HEK293 (cell line): ENCODE results near the gene MRPL17.

Experiments
- CTCF ChIA-PET: fragments of 350-600 bp; formaldehyde crosslinking; extraction: SDS; loops from one replicate; lab custom pipeline; 2021; ENCODE audit warnings: antibody characterized with exemption; lab: Yijun Ruan, JAX
- POLR2A ChIA-PET: fragments of 300-600 bp; formaldehyde crosslinking; extraction: SDS; loops from one replicate; lab custom pipeline; 2020; ENCODE audit warnings: antibody characterized with exemption, inconsistent platforms; lab: Yijun Ruan, JAX
- H3K27ac ChIP-seq: fragments of 200-500 bp; sonication (Bioruptor generic); 2 replicates; pipeline ENCODE4 v1.5.1; 2014; ENCODE audit warnings: low read depth, low read length, control low read depth, inconsistent platforms; ENCODE audit errors: extremely low read depth
- H3K36me3 ChIP-seq, 2 experiments: fragments of 200-500 bp in 1 of 2; sonication (Bioruptor generic) in 1 of 2; 1 replicate in 1 of 2; 2 replicates in 1 of 2; pipeline ENCODE4 v1.5.1; 2014 to 2017; ENCODE audit warnings: inconsistent platforms in 2 of 2, low read length in 2 of 2; ENCODE audit not compliant: control insufficient read depth in 2 of 2, insufficient read depth in 1 of 2
- H3K4me1 ChIP-seq: fragments of 200-500 bp; sonication (Bioruptor generic); 2 replicates; pipeline ENCODE4 v1.5.1; 2014; ENCODE audit warnings: mild to moderate bottlenecking, low read length, inconsistent platforms; ENCODE audit not compliant: control insufficient read depth, insufficient read depth
- H3K4me3 ChIP-seq: 2 replicates; pipeline ENCODE4 v1.5.1; 2011; ENCODE audit warnings: low read depth, mild to moderate bottlenecking, control low read depth, low read length, moderate library complexity
- H3K9me3 ChIP-seq: fragments of 200-500 bp; sonication (Bioruptor generic); 2 replicates; pipeline ENCODE4 v1.5.1; 2014; ENCODE audit warnings: low read depth, low read length, inconsistent platforms; ENCODE audit not compliant: control insufficient read depth, insufficient read depth
- CTCF ChIP-seq: fragments of 450-650 bp; formaldehyde crosslinking; IDR thresholded peaks from 2 replicates; pipeline ENCODE4 v1.5.1; 2016; ENCODE audit warnings: missing biosample characterization, missing genetic modification characterization
- EGR2 ChIP-seq: fragments of 450-650 bp; formaldehyde crosslinking; IDR thresholded peaks from 2 replicates; pipeline ENCODE4 v1.5.1; 2016; ENCODE audit warnings: low read depth, missing biosample characterization, missing genetic modification characterization
- KLF8 ChIP-seq: fragments of 450-650 bp; formaldehyde crosslinking; IDR thresholded peaks from 2 replicates; pipeline ENCODE4 v1.5.1; 2016; ENCODE audit warnings: missing biosample characterization, missing genetic modification characterization
- PATZ1 ChIP-seq: fragments of 450-650 bp; formaldehyde crosslinking; IDR thresholded peaks from 2 replicates; pipeline ENCODE4 v1.5.1; 2016; ENCODE audit warnings: missing biosample characterization, missing genetic modification characterization
- PRDM4 ChIP-seq: fragments of 450-650 bp; formaldehyde crosslinking; IDR thresholded peaks from 2 replicates; pipeline ENCODE4 v1.5.1; 2017; ENCODE audit warnings: missing biosample characterization, missing genetic modification characterization
- REST ChIP-seq: fragments of 450-650 bp; formaldehyde crosslinking; IDR thresholded peaks from 2 replicates; pipeline ENCODE4 v1.5.1; 2016; ENCODE audit warnings: missing biosample characterization, missing genetic modification characterization
- YY1 ChIP-seq: fragments of 450-650 bp; formaldehyde crosslinking; IDR thresholded peaks from 2 replicates; pipeline ENCODE4 v1.5.1; 2018; ENCODE audit warnings: missing biosample characterization, missing genetic modification characterization
- ZBTB10 ChIP-seq: fragments of 450-650 bp; formaldehyde crosslinking; IDR thresholded peaks from 2 replicates; pipeline ENCODE4 v1.5.1; 2016; ENCODE audit warnings: missing biosample characterization, missing genetic modification characterization
- ZBTB26 ChIP-seq: fragments of 450-650 bp; formaldehyde crosslinking; optimal IDR thresholded peaks from 2 replicates; pipeline ENCODE3; 2016; ENCODE audit warnings: missing biosample characterization, mild to moderate bottlenecking, missing genetic modification characterization
- ZEB2 ChIP-seq: fragments of 450-650 bp; formaldehyde crosslinking; IDR thresholded peaks from 2 replicates; pipeline ENCODE4 v1.5.1; 2016; ENCODE audit warnings: missing biosample characterization, missing genetic modification characterization
- ZFHX2 ChIP-seq: fragments of 450-650 bp; formaldehyde crosslinking; conservative IDR thresholded peaks from 2 replicates; pipeline ENCODE4 v1.5.1; 2016; ENCODE audit warnings: missing biosample characterization, missing genetic modification characterization
- ZNF121 ChIP-seq: fragments of 450-650 bp; formaldehyde crosslinking; IDR thresholded peaks from 2 replicates; pipeline ENCODE4 v1.5.1; 2016; ENCODE audit warnings: missing biosample characterization, missing genetic modification characterization
- ZNF132 ChIP-seq: fragments of 450-650 bp; formaldehyde crosslinking; IDR thresholded peaks from 2 replicates; pipeline ENCODE4 v1.5.1; 2017; ENCODE audit warnings: missing biosample characterization, missing genetic modification characterization, borderline replicate concordance
- ZNF426 ChIP-seq: fragments of 450-650 bp; formaldehyde crosslinking; IDR thresholded peaks from 2 replicates; pipeline ENCODE4 v1.5.1; 2017; ENCODE audit warnings: missing biosample characterization, missing genetic modification characterization, mild to moderate bottlenecking, inconsistent platforms, moderate library complexity
- ZNF529 ChIP-seq: fragments of 450-650 bp; formaldehyde crosslinking; IDR thresholded peaks from 2 replicates; pipeline ENCODE4 v1.5.1; 2017; ENCODE audit warnings: missing genetic modification characterization, missing biosample characterization; ENCODE audit not compliant: insufficient replicate concordance
- ZNF530 ChIP-seq: fragments of 450-650 bp; formaldehyde crosslinking; IDR thresholded peaks from 2 replicates; pipeline ENCODE4 v1.5.1; 2016; ENCODE audit warnings: low read depth, missing biosample characterization, missing genetic modification characterization
- ZNF544 ChIP-seq: fragments of 450-650 bp; formaldehyde crosslinking; IDR thresholded peaks from 2 replicates; pipeline ENCODE4 v1.5.0; 2017; ENCODE audit warnings: missing biosample characterization, missing genetic modification characterization
- ZNF629 ChIP-seq: fragments of 450-650 bp; formaldehyde crosslinking; IDR thresholded peaks from 2 replicates; pipeline ENCODE4 v1.5.1; 2017; ENCODE audit warnings: missing biosample characterization, missing genetic modification characterization
- ZNF670 ChIP-seq: fragments of 450-650 bp; formaldehyde crosslinking; IDR thresholded peaks from 2 replicates; pipeline ENCODE4 v1.5.1; 2016; ENCODE audit warnings: missing biosample characterization, missing genetic modification characterization, low read depth
- ZNF768 ChIP-seq: fragments of 450-650 bp; formaldehyde crosslinking; IDR thresholded peaks from 2 replicates; pipeline ENCODE4 v1.5.1; 2018; ENCODE audit warnings: missing biosample characterization, mild to moderate bottlenecking, missing genetic modification characterization

Gene MRPL17

GRCh38 chr11:6648501-6648900 is 34.6 kb downstream of the MRPL17 start:
- H3K27ac ChIP-seq, result no peak overlapping the region
- TF ChIP-seq KLF8 (no peak), ZBTB26 (no peak), ZNF121 (tag by site-specific recombination) (no peak), ZNF768 (tag by site-specific recombination) (no peak), CTCF (tag by site-specific recombination) (no peak), ZNF426 (tag by site-specific recombination) (no peak), ZBTB10 (tag by site-specific recombination) (no peak), ZNF629 (tag by site-specific recombination) (no peak), YY1 (tag by site-specific recombination) (no peak), ZNF670 (tag by site-specific recombination) (no peak), ZFHX2 (no peak), REST (no peak), ZNF132 (tag by site-specific recombination) (no peak), ZEB2 (tag by site-specific recombination) (no peak), EGR2 (tag by site-specific recombination) (no peak), PRDM4 (tag by site-specific recombination) (no peak), PATZ1 (tag by site-specific recombination) (no peak), ZNF530 (tag by site-specific recombination) (no peak), ZNF544 (tag by site-specific recombination) (no peak), ZNF529 (tag by site-specific recombination) (no peak)
- TF ChIP-seq, all 188 proteins: peak for 0
- Histone ChIP-seq H3K36me3 (no peaks in the 10 kb centered on the region), H3K4me1 (no peaks in the 10 kb centered on the region), H3K9me3 (no peaks in the 10 kb centered on the region), H3K4me3 (no peak overlapping the region)
- ChIA-PET CTCF (interaction anchor here (0.5 to 0.9 kb wide), 2 partner anchors 9 to 73 kb away, joined by 3 read pairs; no protein-coding TSS in a partner anchor), POLR2A (no interaction called here)
